GM12865 (cell line): ENCODE data around the gene CFAP53.
A peak's percentile ranks its signal among the peaks of the same experiment; 100 is the strongest.
"Not testable (repeated sequence)": the region's sequence is repeated elsewhere in the genome, so short reads cannot be mapped to it uniquely, and the experiment has no call there.

Experiments used
- DNase-seq: peaks from one replicate; pipeline ENCODE4 v3.0.0; 2010; ENCODE audit warnings: low read depth
- H3K4me3 ChIP-seq: 2 replicates; pipeline ENCODE4 v1.5.1; 2011; ENCODE audit warnings: mild to moderate bottlenecking, low read depth, low read length, control low read depth
- CTCF ChIP-seq: IDR thresholded peaks from 2 replicates; pipeline ENCODE4 v1.5.1; 2011; ENCODE audit warnings: low read length, control low read depth, low read depth, inconsistent platforms; ENCODE audit not compliant: insufficient read depth; ENCODE audit errors: missing control alignments

Gene CFAP53

GRCh38 chr18:50232419-50232818, 33.9 kb downstream of the CFAP53 start:
- no peak for TF ChIP-seq CTCF
- no peak overlapping the region for H3K4me3 ChIP-seq
- no peak for DNase-seq

GRCh38 chr18:50231621-50232020, 34.7 kb downstream of the CFAP53 start:
- DNase-seq = no peak
- no peak overlapping the region for H3K4me3 ChIP-seq
- TF ChIP-seq CTCF = no peak

- DNase-seq, H3K4me3 ChIP-seq: not testable (repeated sequence)
Measured at GRCh38 chr18:50220249-50220648, 46.0 kb downstream of the CFAP53 start.

- TF ChIP-seq CTCF = peak; percentile 53
- H3K4me3 ChIP-seq = no peak overlapping the region
- peak; percentile 76 for DNase-seq
Measured at GRCh38 chr18:50218432-50219197, 47.7 kb downstream of the CFAP53 start.

GRCh38 chr18:50209311-50209710, 57.0 kb downstream of the CFAP53 start:
- no peak for TF ChIP-seq CTCF
- DNase-seq = no peak
- H3K4me3 ChIP-seq = no peak overlapping the region

- H3K4me3 ChIP-seq = no peak overlapping the region
- no peak for TF ChIP-seq CTCF
- no peak for DNase-seq
Measured at GRCh38 chr18:50207722-50208121, 58.6 kb downstream of the CFAP53 start.

GRCh38 chr18:50203801-50204604, 62.3 kb downstream of the CFAP53 start:
- DNase-seq = peak; percentile 43
- TF ChIP-seq CTCF = peak; percentile 47

More at GRCh38 chr18:50203801-50204604, 62.3 kb downstream of the CFAP53 start:
- H3K4me3 ChIP-seq = no peak overlapping the region
